Duodenal mucosa (tissue), 2 donors: ENCODE measurements around the gene ST3GAL6.
A peak's percentile ranks its signal among the peaks of the same experiment; 100 is the strongest.

Experiments used
- H3K27ac ChIP-seq: one replicate; pipeline ENCODE4 v1.7.0; 2013; ENCODE audit warnings: low read depth, low read length
- H3K27me3 ChIP-seq, 2 donors: one replicate each; pipeline ENCODE4 v1.7.0; 2013; ENCODE audit warnings: low read length in 2 of 2, control low read depth in 1 of 2; ENCODE audit not compliant: insufficient read depth in 2 of 2, control insufficient read depth in 1 of 2
- H3K36me3 ChIP-seq, 2 donors: one replicate each; pipeline ENCODE4 v1.7.0; 2013; ENCODE audit warnings: low read length in 2 of 2, control low read depth in 1 of 2; ENCODE audit not compliant: insufficient read depth in 2 of 2, control insufficient read depth in 1 of 2
- H3K4me1 ChIP-seq, 2 donors: one replicate each; pipeline ENCODE4 v1.7.0; 2013; ENCODE audit warnings: low read length in 2 of 2, control low read depth in 1 of 2; ENCODE audit not compliant: insufficient read depth in 2 of 2, control insufficient read depth in 1 of 2
- H3K4me3 ChIP-seq, 2 donors: one replicate each; pipeline ENCODE4 v1.7.0; 2013; ENCODE audit warnings: low read length in 2 of 2, low read depth in 1 of 2
- H3K9ac ChIP-seq, 2 donors: one replicate each; pipeline ENCODE4 v1.7.0; 2013; ENCODE audit warnings: low read length in 2 of 2, low read depth in 1 of 2
- H3K9me3 ChIP-seq, 2 donors: one replicate each; pipeline ENCODE4 v1.7.0; 2013; ENCODE audit warnings: low read length in 2 of 2, control low read depth in 1 of 2; ENCODE audit not compliant: control insufficient read depth in 1 of 2

ST3GAL6 gene

GRCh38 chr3:98750276-98750919, 12.7 kb upstream of the ST3GAL6 start:
- Histone ChIP-seq H3K36me3 (no peaks in the 10 kb centered on the region), H3K27ac (no peak overlapping the region), H3K4me3 (no peak overlapping the region), H3K9ac (no peak overlapping the region), H3K4me1 (no peaks in the 10 kb centered on the region), H3K27me3 (no peaks in the 10 kb centered on the region), H3K9me3 (no peaks in the 10 kb centered on the region)

DNA sequence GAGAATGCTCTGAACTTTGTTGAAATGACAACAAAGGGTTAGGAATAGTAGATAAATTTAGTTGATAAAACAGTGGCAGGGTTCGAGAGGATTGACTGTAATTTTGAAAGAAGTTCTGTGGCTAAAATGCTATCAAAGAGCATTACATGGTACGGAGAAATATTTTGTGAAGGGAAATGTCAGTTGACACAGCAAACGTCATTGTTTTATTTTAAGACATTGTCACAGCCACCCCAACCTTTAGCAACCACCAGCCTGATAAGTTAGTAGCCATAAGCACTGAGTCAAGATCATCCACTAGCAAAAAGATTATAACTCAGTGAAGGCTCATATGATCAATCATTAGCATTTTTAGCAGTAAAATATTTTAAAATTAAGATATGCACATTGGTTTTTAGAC, 8.7 kb upstream of the ST3GAL6 start:
- no peak overlapping the region for H3K4me3 ChIP-seq
- H3K4me1 ChIP-seq: no peaks in the 10 kb centered on the region
- no peaks in the 10 kb centered on the region for H3K27me3 ChIP-seq
- H3K27ac ChIP-seq: no peak overlapping the region
- no peak overlapping the region for H3K9ac ChIP-seq
- no peaks in the 10 kb centered on the region for H3K9me3 ChIP-seq
- H3K36me3 ChIP-seq: no peaks in the 10 kb centered on the region

DNA sequence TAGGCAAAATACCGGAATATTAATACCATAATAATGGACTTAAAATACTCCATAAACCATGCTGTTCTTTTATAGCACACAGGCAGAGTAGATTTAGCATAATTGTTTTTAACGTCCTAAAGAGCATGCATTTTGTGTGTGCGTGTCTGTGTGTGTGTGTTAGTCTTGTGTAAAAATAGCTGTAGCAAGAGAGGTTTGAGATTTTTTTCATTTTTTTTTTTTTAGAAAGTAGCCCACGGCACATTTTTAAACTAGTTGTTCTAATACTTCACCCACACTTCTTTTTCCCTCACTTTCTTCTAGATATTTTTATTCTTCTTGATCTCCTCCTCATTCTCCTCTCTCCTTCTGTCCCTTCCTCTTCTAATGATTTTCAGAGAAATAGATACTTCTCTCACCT, 7.5 kb upstream of the ST3GAL6 start:
- Histone ChIP-seq H3K27ac (no peak overlapping the region), H3K9ac (no peak overlapping the region)

GRCh38 chr3:98759629-98760028, 3.5 kb upstream of the ST3GAL6 start:
- H3K36me3 ChIP-seq: no peaks in the 10 kb centered on the region
- no peaks in the 10 kb centered on the region for H3K27me3 ChIP-seq
- no peaks in the 10 kb centered on the region for H3K9me3 ChIP-seq
- H3K4me1 ChIP-seq: peaks cover 0 to 6% of the 10 kb centered on the region in 2 donors
- H3K27ac ChIP-seq: no peak overlapping the region
- H3K9ac ChIP-seq: no peak overlapping the region
- H3K4me3 ChIP-seq: no peak overlapping the region

More for the DNA sequence above, 7.5 kb upstream of the ST3GAL6 start:
- no peak overlapping the region for H3K4me3 ChIP-seq
- no peaks in the 10 kb centered on the region for H3K27me3 ChIP-seq
- no peaks in the 10 kb centered on the region for H3K4me1 ChIP-seq
- no peaks in the 10 kb centered on the region for H3K36me3 ChIP-seq
- no peaks in the 10 kb centered on the region for H3K9me3 ChIP-seq

DNA sequence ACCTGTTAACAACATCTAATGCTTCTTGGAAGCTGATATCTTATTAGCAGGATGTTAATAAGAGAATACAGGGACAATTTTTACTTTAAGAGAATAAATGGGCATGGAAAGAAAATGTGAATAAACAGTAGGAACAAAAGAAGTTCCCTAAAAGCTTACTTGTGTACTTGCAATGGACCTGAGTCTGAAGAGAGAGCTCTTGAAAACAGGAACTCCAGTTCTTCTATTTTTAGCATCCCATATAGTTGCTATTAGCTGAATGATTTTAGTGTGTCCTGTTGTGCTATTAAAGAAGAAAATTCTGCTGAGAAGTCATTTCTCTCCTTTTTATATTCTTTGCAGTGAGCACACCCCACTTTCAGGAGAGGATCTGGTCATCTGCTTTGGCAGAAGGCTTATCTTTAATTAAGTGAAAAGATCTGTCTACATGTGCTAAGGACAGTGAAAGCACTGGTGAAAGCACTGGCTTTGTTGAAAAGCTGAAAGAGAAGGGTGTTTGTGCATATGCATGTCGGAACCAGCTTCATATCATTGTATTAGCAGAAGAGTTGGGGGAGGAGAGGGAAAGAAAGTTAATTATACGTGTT, 1.4 kb upstream of the ST3GAL6 start:
- Histone ChIP-seq H3K4me3 (no peak overlapping the region), H3K4me1 (peaks cover 0 to 6% of the 10 kb centered on the region in 2 donors), H3K9ac (no peak overlapping the region), H3K9me3 (no peaks in the 10 kb centered on the region), H3K36me3 (no peaks in the 10 kb centered on the region), H3K27ac (no peak overlapping the region), H3K27me3 (no peaks in the 10 kb centered on the region)

DNA sequence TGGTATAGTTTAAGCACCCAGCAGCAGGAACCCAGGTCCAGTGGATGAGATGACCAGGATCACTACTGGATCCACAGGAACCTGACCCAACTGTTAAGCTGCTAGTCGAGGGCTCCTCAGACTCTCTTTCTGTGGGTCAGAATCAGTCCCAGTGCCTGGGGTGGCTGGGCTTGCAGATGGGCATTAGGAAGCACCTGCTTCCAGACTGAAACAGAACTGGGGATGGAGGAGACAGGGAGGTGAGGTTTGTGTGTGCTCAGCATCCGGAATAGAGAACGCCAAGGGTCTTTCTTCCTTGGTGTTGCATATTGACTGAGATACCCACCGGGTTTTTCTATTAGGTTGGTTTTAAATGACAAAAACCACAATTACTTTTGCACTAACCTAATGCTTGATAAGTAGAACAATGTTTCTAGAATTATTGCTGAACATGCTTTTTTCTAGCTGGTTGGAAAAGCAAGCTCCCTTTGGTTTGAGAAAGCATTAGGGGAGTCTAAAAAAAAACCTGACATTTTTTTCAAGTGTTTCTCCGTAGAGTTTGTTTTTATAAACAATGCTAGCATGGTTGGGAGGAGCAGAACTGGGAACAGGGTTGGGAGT, 779 bp downstream of the ST3GAL6 start:
- Histone ChIP-seq H3K9ac (peak overlapping the region in 1 of 2 donors; percentile 6), H3K27ac (no peak overlapping the region), H3K27me3 (no peaks in the 10 kb centered on the region), H3K4me1 (peaks cover 0 to 6% of the 10 kb centered on the region in 2 donors), H3K9me3 (no peaks in the 10 kb centered on the region), H3K36me3 (no peaks in the 10 kb centered on the region), H3K4me3 (peak overlapping the region; percentile 9 to 50)

GRCh38 chr3:98764472-98764884, 1.3 kb downstream of the ST3GAL6 start:
- H3K36me3 ChIP-seq: no peaks in the 10 kb centered on the region
- H3K9ac ChIP-seq: no peak overlapping the region
- no peak overlapping the region for H3K27ac ChIP-seq
- no peaks in the 10 kb centered on the region for H3K27me3 ChIP-seq
- H3K4me1 ChIP-seq: peaks cover 0 to 6% of the 10 kb centered on the region in 2 donors
- no peaks in the 10 kb centered on the region for H3K9me3 ChIP-seq
- H3K4me3 ChIP-seq: peak overlapping the region; percentile 9 to 50

- Histone ChIP-seq H3K27me3 (no peaks in the 10 kb centered on the region), H3K27ac (no peak overlapping the region), H3K4me3 (no peak overlapping the region), H3K9me3 (no peaks in the 10 kb centered on the region), H3K4me1 (peaks cover 0 to 6% of the 10 kb centered on the region in 2 donors), H3K9ac (no peak overlapping the region), H3K36me3 (no peaks in the 10 kb centered on the region)
Measured at GRCh38 chr3:98765721-98766120, 2.6 kb downstream of the ST3GAL6 start.

DNA sequence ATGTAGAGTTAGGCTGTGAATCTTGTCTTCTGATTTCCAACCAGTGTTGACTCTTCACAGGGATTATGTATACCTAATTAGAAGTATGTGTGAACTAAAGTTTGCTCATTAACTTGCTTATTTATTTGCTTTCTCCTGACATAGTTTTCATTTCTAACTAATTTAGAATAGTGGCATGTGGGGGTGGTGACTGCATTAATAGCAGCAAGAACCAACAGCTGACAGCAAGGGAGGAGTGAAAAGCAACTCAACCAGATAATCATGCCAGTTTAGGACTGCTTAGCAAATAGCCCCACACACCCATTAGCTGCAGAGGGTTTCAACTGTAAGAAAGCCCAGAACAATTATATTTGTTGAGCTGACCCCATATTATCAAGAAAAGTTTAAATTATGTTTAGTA, 3.8 kb downstream of the ST3GAL6 start:
- H3K36me3 ChIP-seq: no peaks in the 10 kb centered on the region
- H3K9me3 ChIP-seq: no peaks in the 10 kb centered on the region
- H3K27ac ChIP-seq: no peak overlapping the region
- H3K9ac ChIP-seq: no peak overlapping the region
- no peaks in the 10 kb centered on the region for H3K27me3 ChIP-seq
- H3K4me3 ChIP-seq: no peak overlapping the region
- H3K4me1 ChIP-seq: peaks cover 0 to 6% of the 10 kb centered on the region in 2 donors

DNA sequence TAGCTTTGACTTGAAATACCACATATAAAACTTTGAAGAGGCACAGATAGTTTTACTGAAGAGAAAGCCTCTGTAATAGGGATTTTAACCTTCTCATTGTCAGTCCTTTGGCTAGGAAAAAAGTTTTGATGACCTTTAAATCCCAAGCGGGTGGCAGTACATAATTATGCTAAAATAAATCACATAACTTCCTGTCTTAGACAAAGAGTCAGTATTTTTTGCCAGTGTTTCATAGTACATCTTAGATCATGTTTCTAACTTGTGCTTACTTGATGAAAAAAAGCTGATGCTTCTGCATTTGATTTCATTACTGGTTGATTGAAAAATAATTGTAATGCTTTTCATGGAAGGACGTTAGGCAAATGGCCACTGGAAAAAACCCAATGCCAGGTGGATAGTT, 5.8 kb downstream of the ST3GAL6 start:
- H3K9me3 ChIP-seq: no peaks in the 10 kb centered on the region
- H3K27me3 ChIP-seq: no peaks in the 10 kb centered on the region
- H3K36me3 ChIP-seq: no peaks in the 10 kb centered on the region
- no peaks in the 10 kb centered on the region for H3K4me1 ChIP-seq
- no peak overlapping the region for H3K4me3 ChIP-seq
- H3K27ac ChIP-seq: no peak overlapping the region
- no peak overlapping the region for H3K9ac ChIP-seq
